Coronary artery (tissue), 2 donors: ENCODE measurements around the gene CDKN2AIP.
"Not testable (repeated sequence)": the region's sequence is repeated elsewhere in the genome, so short reads cannot be mapped to it uniquely, and the experiment has no call there.

Experiments
- DNase-seq: peaks from one replicate; pipeline ENCODE4 v3.0.0-alpha.2; 2017; ENCODE audit warnings: low spot score
- H3K27ac ChIP-seq, 2 donors: fragments of 200-600 bp; sonication (generic); one replicate each; pipeline ENCODE4 v1.5.1; 2016 to 2019
- H3K4me3 ChIP-seq: fragments of 200-600 bp; sonication (generic); 2 replicates; pipeline ENCODE4 v1.5.1; 2016; ENCODE audit warnings: mild to moderate bottlenecking, moderate library complexity
- CTCF ChIP-seq: fragments of 200-600 bp; sonication (generic); IDR thresholded peaks from one replicate; pipeline ENCODE4 v1.5.1; 2019; ENCODE audit warnings: antibody characterized with exemption

The CDKN2AIP gene

DNA sequence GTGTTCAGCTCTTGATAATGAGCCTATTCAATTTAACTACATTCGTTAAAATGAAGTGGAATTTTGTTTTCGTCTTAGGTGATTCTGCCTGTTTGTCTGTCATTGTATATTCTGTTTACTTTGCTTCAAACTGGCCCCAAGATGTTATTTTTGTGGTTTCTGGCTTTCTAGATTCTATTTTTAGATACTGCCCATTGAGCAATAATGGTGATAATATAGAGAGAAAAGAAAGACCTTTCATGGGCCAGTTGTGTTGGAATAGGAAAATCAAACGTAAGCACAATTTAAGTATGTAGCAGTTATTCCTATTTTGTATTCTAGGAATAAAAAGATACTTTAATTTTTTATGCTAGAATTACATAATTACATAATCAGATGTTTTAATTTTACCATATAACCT, 4.0 kb downstream of the CDKN2AIP start:
- DNase-seq = no peak
- no peak for TF ChIP-seq CTCF
- Histone ChIP-seq H3K27ac (no peak overlapping the region), H3K4me3 (no peak overlapping the region)

- H3K4me3 ChIP-seq = no peak overlapping the region
- no peak overlapping the region for H3K27ac ChIP-seq
- no peak for TF ChIP-seq CTCF
- DNase-seq = no peak
These were observed 4.9 kb downstream of the CDKN2AIP start for GRCh38 chr4:183449193-183449882.

DNA sequence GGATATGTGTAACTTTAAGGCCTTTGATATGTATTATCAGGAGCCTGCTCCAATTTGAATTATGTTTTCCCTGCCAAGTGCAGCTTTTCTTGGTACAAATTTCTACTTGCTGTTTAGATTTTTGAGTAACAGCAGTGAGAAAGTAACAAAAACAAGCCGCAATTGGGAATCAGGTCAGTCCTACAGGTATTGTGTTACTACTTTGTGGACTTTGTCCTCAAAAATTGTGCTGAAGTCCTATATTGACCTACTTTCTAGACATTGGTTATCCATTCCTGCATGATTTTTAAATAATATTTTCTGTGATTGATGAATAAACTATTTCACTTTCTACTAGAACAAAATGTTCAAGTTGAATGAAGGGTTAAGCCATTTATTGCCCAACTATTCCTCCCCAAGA, 5.7 kb downstream of the CDKN2AIP start:
- DNase-seq = no peak
- no peak for TF ChIP-seq CTCF
- Histone ChIP-seq H3K4me3 (no peak overlapping the region), H3K27ac (no peak overlapping the region)

DNA sequence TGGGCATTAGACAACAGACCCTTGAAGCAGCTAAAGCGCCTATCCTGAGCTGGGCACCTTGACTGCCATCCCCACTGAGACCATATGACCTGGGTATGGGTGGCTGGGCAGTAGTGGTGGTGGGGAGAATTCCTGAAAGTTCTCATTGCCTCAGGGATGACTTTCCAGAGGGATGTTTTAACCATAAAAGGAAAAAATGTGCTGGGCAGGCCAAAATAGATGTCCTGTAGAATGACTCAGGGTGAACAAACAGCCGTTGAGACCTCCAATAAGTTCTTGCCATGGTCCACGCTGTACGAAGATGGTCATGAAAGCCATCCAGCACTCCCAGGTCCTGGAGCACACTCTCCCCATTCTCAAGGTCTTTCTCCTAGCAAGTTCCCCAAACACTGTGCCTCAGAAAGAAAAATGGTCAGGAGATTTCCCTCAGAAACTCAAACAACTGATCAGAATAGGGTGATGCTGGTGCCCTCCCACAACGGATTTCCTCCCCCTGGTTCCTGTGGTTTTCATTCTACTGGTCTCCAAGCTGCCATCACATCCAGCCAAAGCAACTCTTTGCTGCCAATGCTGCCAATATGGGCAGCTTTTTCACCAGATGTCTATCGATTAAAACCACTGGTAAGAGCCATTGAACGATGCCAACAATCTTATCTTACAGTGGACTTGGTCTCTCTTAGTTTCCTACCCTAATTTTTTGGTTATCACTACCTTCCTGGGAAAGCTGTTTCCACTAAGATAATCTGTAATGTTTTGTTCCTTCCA, 11.2 kb downstream of the CDKN2AIP start:
- no peak for TF ChIP-seq CTCF
- H3K4me3 ChIP-seq = no peak overlapping the region
- H3K27ac ChIP-seq = no peak overlapping the region
- DNase-seq = no peak

- Histone ChIP-seq H3K4me3 (no peak overlapping the region), H3K27ac (no peak overlapping the region)
- no peak for DNase-seq
- no peak for TF ChIP-seq CTCF
These were observed 13.6 kb downstream of the CDKN2AIP start for GRCh38 chr4:183458005-183458404.

DNA sequence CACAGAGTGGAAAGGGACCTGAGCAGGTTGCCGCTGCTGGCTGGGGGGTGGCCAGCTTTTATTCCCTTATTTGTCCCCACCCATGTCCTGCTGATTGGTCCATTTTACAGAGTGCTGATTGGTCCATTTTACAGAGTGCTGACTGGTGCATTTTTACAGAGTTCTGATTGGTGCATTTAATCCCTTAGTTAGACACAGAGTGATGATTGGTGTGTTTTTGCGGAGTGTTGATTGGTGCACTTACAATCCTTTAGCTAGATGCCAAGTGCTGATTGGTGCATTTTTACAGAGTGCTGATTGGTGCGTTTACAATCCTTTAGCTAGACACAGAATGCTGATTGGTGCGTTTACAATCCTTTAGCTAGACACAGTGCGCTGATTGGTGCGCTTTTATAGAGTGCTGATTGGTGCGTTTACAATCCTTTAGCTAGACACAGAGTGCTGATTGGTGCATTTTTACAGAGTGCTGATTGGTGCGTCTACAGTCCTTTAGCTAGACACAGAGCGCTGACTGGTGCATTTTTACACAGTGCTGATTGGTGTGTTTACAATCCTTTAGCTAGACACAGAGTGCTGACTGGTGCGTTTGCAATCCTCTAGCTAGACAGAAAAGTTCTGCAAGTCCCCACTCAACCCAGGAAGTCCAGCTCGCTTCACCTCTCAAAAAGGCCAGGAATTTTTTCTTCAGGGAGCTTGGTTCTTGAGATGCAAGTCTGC, 19.6 kb downstream of the CDKN2AIP start:
- H3K27ac ChIP-seq = not testable (repeated sequence)

DNA sequence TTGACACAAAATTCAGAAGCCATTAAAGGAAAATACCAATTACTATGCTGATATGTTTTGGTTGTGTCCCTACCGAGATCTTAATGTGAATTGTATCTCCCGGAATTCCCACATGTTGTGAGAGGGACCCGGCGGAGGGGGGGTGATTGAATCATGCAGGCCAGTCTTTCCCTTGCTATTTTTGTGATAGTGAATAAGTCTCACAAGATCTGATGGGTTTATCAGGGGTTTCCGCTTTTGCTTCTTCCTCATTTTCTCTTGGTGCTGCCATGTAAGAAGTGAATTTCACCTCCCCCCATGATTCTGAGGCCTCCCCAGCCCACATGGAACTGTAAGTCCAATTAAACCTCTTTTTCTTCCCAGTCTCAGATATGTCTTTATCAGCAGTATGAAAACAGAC, 21.4 kb downstream of the CDKN2AIP start:
- DNase-seq, H3K4me3 ChIP-seq, H3K27ac ChIP-seq: not testable (repeated sequence)

More for the DNA sequence above, 19.6 kb downstream of the CDKN2AIP start:
- DNase-seq, H3K4me3 ChIP-seq: not testable (repeated sequence)

DNA sequence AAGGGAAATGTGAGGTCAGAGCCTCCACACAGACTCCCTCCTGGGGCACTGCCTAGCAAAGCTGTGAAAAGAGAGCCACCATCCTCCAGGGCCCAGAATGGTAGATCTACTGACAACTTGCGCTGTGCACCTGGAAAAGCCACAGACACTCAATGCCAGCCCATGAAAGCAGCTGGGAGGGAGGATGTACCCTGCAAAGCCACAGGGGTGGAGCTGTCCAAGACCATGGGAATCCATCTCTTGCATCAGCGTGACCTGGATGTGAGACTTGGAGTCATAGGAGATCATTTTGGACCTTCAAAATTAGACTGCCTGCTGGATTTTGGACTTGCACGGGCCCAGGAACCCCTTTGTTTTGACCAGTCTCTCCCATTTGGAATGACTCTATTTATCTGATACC, 22.8 kb downstream of the CDKN2AIP start:
- no peak for DNase-seq
- TF ChIP-seq CTCF = no peak
- Histone ChIP-seq H3K4me3 (no peak overlapping the region), H3K27ac (no peak overlapping the region)
